Measurements from ENCODE around the gene KLHDC9.

The KLHDC9 gene

DNA sequence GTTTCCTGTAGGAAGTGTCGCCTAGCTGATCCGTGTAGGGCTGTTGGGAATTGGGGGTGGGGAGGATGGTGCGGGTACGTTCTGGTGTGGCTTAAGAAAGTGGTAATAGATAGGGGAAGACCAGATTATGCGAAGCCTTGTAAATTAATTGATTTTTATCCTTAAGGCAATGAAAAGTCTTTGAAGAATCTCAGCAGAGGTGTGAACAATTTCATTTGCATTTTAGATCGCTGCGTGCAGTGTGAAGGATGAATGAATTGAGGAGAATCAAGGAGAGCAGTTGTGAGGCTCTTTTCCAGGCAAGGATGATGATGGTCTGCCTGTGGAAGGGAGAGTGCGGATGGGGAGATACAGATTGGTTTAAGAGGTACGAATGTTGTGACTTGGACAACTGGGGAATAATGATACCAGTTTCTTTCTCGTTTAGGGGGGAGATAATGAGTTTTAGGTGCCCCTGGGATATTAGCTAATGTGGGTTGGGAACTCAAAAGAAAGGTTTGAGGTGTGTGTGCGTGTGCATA, 35.1 kb downstream of the KLHDC9 start:
- DNase-seq: peak; percentile 4

DNA sequence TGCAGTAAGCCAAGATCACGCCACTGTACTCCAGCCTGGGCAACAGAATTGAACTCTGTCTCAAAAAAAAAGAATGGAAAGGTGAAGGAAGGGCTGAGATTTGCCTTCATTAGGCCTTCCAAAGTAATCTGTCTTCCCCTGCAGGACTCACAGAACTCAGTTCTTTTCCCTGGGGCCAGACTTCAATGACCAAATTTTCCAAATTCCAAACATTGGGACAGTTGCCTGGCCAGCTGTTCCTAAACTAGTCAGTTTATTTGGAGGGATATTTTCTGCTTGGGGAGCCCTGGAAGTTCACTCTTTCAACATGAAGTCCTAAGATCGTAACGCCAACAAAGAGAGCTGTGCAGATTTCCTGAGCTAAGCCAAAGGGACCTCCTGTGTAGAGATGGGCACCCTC, 39.7 kb downstream of the KLHDC9 start:
- no peak for DNase-seq

DNA sequence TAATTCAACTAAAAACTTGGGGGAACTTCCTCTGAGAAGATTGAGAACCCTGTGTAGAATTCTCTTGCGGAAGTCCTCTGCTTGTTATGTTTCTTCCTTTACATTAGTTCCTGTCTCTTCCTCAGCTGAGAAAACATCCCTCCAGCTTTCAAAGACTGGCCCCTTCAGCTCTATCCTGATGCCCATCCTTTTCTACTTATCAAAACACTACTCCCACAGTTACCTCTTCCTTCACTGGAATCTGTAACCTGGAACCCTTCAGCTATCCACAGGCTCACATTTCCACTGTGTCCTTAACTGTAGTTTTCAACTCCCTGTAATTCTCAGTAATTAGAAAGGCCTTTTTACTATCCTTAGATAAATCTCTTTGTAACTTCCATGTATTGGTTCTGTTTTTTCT, 40.3 kb downstream of the KLHDC9 start:
- DNase-seq: no peak

DNA sequence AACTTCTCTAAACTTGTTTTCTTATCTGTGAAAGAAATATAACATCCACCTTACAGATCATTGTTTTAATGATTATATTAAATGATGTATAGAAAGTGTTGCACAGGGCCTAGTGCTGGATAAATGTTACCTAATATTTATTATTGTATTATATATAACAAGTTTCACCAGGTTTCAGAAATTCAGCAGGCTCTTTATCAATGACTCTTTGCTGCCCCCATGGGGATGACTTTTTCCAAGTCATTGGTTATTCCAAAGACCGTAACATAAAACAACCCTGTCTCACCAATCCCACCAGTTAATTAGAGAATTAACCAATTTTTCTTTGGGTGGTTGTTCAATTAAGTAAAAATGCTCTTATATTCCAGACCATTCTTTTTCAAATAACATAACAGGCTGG, 41.6 kb downstream of the KLHDC9 start:
- DNase-seq: peak; percentile 42

DNA sequence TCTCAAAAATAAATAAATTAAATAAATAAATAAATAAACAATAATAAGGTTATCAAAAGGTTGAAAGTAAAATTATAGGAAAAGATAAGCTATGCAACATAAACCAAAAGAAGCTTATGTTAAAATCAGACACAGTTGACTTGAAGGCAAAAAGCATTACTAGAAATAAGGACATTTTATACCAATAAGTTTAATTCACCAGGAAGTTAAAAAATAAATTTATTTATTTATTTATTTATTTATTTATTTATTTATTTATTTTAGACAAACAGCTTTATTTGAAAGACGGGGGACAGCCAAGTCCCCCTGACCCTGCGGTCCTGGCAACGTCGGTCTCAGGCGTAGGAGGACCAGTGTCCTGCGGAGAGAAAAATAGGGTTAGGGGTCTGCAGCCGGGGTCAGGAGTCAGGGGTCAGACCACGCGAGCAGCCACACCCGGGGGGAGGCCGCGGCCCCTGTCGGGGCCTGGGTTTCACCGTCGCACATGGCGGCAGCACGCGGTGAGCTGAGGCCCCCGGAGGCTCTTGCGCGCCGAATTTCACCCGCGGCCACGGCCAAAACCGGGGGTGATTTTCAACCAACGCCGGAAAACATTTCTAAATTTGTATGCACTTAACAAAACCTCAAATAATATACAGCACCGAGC, 42.7 kb downstream of the KLHDC9 start:
- no peak for DNase-seq

DNA sequence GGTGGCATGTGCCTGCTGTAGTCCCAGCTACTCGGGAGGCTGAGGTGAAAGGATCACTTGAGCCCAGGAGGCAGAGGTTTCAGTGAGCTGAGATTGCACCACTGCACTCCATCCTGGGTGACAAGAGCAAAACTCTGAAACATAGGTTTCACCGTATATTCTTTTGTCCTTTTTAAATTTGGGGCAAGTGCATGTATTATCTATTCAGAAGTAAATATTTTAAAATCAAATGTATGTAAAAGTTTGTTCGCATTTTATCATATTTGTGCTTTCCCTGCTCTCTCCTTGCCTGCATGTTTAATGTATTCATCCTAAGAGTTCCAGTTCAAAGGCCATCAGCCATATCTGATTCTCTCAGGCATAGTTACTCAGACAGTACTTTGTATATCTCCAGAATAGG, 47.7 kb downstream of the KLHDC9 start:
- no peak for DNase-seq
